Mesendoderm (in vitro differentiated cells): ENCODE measurements around the gene CFAP53. TPM values are rescaled to one million over a fixed set of nuclear protein-coding genes. Genes with fewer than 3 reads are reported as not detected.
A peak's percentile ranks its signal among the peaks of the same experiment; 100 is the strongest.

Experiments used
- DNase-seq: peaks from one replicate; pipeline ENCODE4 v3.0.0; 2013
- H2AK5ac ChIP-seq: 2 replicates; pipeline ENCODE4 v1.6.1; 2013; ENCODE audit warnings: low read length, inconsistent platforms
- H2BK120ac ChIP-seq: 2 replicates; pipeline ENCODE4 v1.6.1; 2013; ENCODE audit warnings: low read depth, mild to moderate bottlenecking, low read length, moderate library complexity, mixed read lengths
- H2BK15ac ChIP-seq: replicated peaks from 2 replicates; pipeline ENCODE4 v1.6.1; 2013; ENCODE audit warnings: low read depth, mild to moderate bottlenecking, moderate library complexity
- H2BK5ac ChIP-seq: 2 replicates; pipeline ENCODE4 v1.6.1; 2013; ENCODE audit warnings: low read length, inconsistent platforms
- H3K18ac ChIP-seq: 2 replicates; pipeline ENCODE4 v1.6.1; 2013; ENCODE audit warnings: mild to moderate bottlenecking, low read length, mixed read lengths
- H3K23ac ChIP-seq: one replicate; pipeline ENCODE4 v1.6.1; 2013; ENCODE audit warnings: low read length
- H3K27ac ChIP-seq: 2 replicates; pipeline ENCODE4 v1.5.1; 2013; ENCODE audit warnings: low read depth, mild to moderate bottlenecking, inconsistent platforms, low read length, moderate library complexity
- H3K27me3 ChIP-seq: 2 replicates; pipeline ENCODE4 v1.6.1; 2013; ENCODE audit warnings: low read length, control low read depth, mild to moderate bottlenecking, inconsistent platforms; ENCODE audit not compliant: insufficient read depth, poor library complexity
- H3K36me3 ChIP-seq: 2 replicates; pipeline ENCODE4 v1.6.1; 2013; ENCODE audit warnings: low read length, inconsistent platforms; ENCODE audit not compliant: control insufficient read depth, insufficient read depth
- H3K4ac ChIP-seq: one replicate; pipeline ENCODE4 v1.6.1; 2013; ENCODE audit warnings: low read depth, mild to moderate bottlenecking, low read length, moderate library complexity
- H3K4me1 ChIP-seq: 2 replicates; pipeline ENCODE4 v1.6.1; 2013; ENCODE audit warnings: low read depth, low read length, inconsistent platforms; ENCODE audit not compliant: control insufficient read depth
- H3K4me2 ChIP-seq: 2 replicates; pipeline ENCODE4 v1.6.1; 2013; ENCODE audit warnings: low read length
- H3K4me3 ChIP-seq: 2 replicates; pipeline ENCODE4 v1.5.1; 2013; ENCODE audit warnings: mild to moderate bottlenecking, low read length
- H3K56ac ChIP-seq: one replicate; pipeline ENCODE4 v1.6.1; 2013; ENCODE audit warnings: low read length
- H3K79me1 ChIP-seq: 2 replicates; pipeline ENCODE4 v1.6.1; 2013; ENCODE audit warnings: low read length, inconsistent platforms
- H3K79me2 ChIP-seq: 2 replicates; pipeline ENCODE4 v1.6.1; 2013; ENCODE audit warnings: mild to moderate bottlenecking, low read length; ENCODE audit not compliant: control insufficient read depth, insufficient read depth
- H3K9ac ChIP-seq: 2 replicates; pipeline ENCODE4 v1.6.1; 2013; ENCODE audit warnings: low read length, inconsistent platforms
- H4K5ac ChIP-seq: one replicate; pipeline ENCODE4 v1.6.1; 2013; ENCODE audit warnings: low read length
- H4K8ac ChIP-seq: one replicate; pipeline ENCODE4 v1.6.1; 2013; ENCODE audit warnings: low read depth, mild to moderate bottlenecking, control low read depth, low read length, moderate library complexity
- WGBS: extraction: QIAGEN DNeasy Blood & Tissue Kit; methylation state at CpG from one replicate; pipeline ENCODE4 v1.1.7; 2013; ENCODE audit warnings: low lambda C conversion rate, missing lambda C conversion rate; ENCODE audit not compliant: insufficient coverage; ENCODE audit errors: extremely low coverage; 5-methylcytosine and 5-hydroxymethylcytosine counted together
- small RNA-seq: library from polyadenylated mRNA; stranded (forward); fragments of <200 nt; extraction: miRNeasy Mini kit (QIAGEN cat#:217004); gene quantifications from one replicate; pipeline ENCODE3, GENCODE V24; 2013; ENCODE audit not compliant: insufficient read depth

The CFAP53 gene

DNA sequence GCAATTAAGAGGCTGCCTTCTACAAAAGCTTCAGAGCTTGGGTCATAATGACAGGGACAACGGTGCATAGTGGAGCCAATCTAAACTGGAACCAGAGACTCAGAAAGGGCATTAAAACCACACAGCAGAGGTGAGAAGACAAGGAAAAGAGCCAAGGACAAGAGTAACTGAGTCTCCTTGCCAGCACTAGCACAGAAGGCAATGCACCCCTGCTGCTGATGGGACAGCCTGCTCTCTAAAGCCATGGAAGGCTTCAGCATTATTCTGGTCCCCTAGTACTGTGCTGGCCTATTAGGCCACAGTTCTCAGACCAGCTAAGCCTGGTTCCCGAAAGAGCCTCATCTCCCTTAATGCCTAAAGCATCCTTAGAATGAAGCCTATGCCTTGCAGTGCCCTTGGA lies 86.8 kb downstream of the CFAP53 start:
- no peak overlapping the region for H3K4me3 ChIP-seq
- no peaks in the 10 kb centered on the region for H3K27me3 ChIP-seq
- WGBS, result no CpG with 5 or more reads among the region's 2 CpGs

DNA sequence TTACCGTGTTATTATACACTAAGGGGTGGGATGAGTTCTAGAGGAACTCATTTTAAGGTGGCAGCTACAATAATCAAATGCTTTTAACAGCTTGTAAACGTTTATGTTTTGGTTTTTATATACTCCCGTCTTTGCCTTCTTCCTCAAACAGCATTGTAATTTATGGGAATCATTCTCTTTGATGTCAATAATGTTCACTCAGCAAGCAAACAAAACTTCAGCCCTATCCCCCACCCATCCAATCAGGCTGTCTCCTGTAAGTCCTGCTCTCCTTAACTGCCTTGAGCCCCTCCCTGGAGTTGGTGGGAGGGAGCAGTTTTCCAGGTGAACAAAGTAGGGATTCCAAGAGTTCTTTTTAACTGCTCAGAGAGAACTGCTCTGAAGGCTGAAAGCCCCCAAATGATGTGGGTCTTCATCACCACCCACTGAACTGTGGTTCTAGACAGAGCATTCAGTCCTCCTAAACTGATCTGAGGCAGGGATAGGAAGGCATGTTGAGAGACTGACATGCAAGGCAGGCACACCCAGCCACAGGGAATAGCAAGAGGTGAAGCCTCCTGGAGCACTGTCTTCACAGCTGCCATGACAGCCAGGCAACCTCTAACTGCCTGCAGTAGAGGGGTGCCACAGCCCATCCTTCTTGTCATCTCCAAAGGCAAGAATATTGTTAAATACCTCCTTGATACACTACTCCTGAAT lies 88.9 kb downstream of the CFAP53 start:
- H3K4me3 ChIP-seq, result no peak overlapping the region
- no peak for DNase-seq
- H3K9ac ChIP-seq, result no peak overlapping the region
- H3K23ac ChIP-seq, result peak overlapping the region; percentile 26
- H4K8ac ChIP-seq, result no peak overlapping the region
- no peak overlapping the region for H3K56ac ChIP-seq
- H3K4ac ChIP-seq, result no peak overlapping the region
- no peaks in the 10 kb centered on the region for H3K36me3 ChIP-seq
- H3K27ac ChIP-seq, result no peak overlapping the region
- H2AK5ac ChIP-seq, result no peak overlapping the region
- WGBS, result no CpG with 5 or more reads among the region's 3 CpGs
- H2BK15ac ChIP-seq, result no peak overlapping the region
- no peaks in the 10 kb centered on the region for H3K79me1 ChIP-seq
- H3K18ac ChIP-seq, result no peak overlapping the region
- no peaks in the 10 kb centered on the region for H3K4me1 ChIP-seq
- no peak overlapping the region for H4K5ac ChIP-seq
- no peak overlapping the region for H3K4me2 ChIP-seq
- H3K79me2 ChIP-seq, result no peaks in the 10 kb centered on the region
- no peak overlapping the region for H2BK120ac ChIP-seq
- H3K27me3 ChIP-seq, result no peaks in the 10 kb centered on the region
- H2BK5ac ChIP-seq, result no peak overlapping the region

More for the DNA sequence above, 86.8 kb downstream of the CFAP53 start:
- no peak overlapping the region for H2BK5ac ChIP-seq
- no peak overlapping the region for H3K18ac ChIP-seq
- peaks cover 1% of the 10 kb centered on the region for H3K4me1 ChIP-seq
- DNase-seq, result no peak
- no peak overlapping the region for H3K9ac ChIP-seq
- H2AK5ac ChIP-seq, result no peak overlapping the region
- no peak overlapping the region for H3K27ac ChIP-seq
- H2BK15ac ChIP-seq, result no peak overlapping the region
- H3K23ac ChIP-seq, result no peak overlapping the region
- no peaks in the 10 kb centered on the region for H3K36me3 ChIP-seq
- no peak overlapping the region for H2BK120ac ChIP-seq
- H3K79me1 ChIP-seq, result no peaks in the 10 kb centered on the region
- no peak overlapping the region for H3K4ac ChIP-seq
- H4K5ac ChIP-seq, result no peak overlapping the region
- H4K8ac ChIP-seq, result no peak overlapping the region
- H3K79me2 ChIP-seq, result no peaks in the 10 kb centered on the region
- H3K4me2 ChIP-seq, result no peak overlapping the region
- H3K56ac ChIP-seq, result no peak overlapping the region

Small RNA genes lying within 50 kb of the gene (small RNA-seq; reads per million reads assigned to genes)
- gene RN7SL310P, result not detected
